Prostate gland (tissue), 2 donors: Measurements from ENCODE around the gene TCF4. TPM values are rescaled to one million over a fixed set of nuclear protein-coding genes. Genes with fewer than 3 reads are reported as not detected.

Experiments
- DNase-seq: peaks from one replicate; pipeline ENCODE4 v3.0.0-alpha.2; 2019; ENCODE audit warnings: low spot score
- H3K27ac ChIP-seq, 2 donors: fragments of 200-600 bp; sonication (generic); 2 replicates each; pipeline ENCODE4 v1.5.1; 2017 to 2019
- H3K27me3 ChIP-seq: fragments of 200-600 bp; sonication (generic); replicated peaks from 2 replicates; pipeline ENCODE4 v1.5.1; 2019; ENCODE audit not compliant: insufficient read depth
- H3K36me3 ChIP-seq, 2 donors: fragments of 200-600 bp; sonication (generic); 1 replicate in 1 of 2; 2 replicates in 1 of 2; pipeline versions ENCODE4 v1.5.1 to v1.8.1; 2017 to 2019
- H3K4me1 ChIP-seq: fragments of 200-600 bp; sonication (generic); replicated peaks from 2 replicates; pipeline ENCODE4 v1.5.1; 2019
- H3K4me3 ChIP-seq, 2 donors: fragments of 200-600 bp; sonication (generic); 2 replicates each; pipeline ENCODE4 v1.5.1; 2017 to 2019
- H3K9me3 ChIP-seq: fragments of 200-600 bp; sonication (generic); 2 replicates; pipeline ENCODE4 v1.5.1; 2017
- POLR2A ChIP-seq: fragments of 450-650 bp; IDR thresholded peaks from one replicate; pipeline ENCODE4 v1.6.1; 2016; ENCODE audit warnings: antibody characterized with exemption, mild to moderate bottlenecking
- POLR2AphosphoS5 ChIP-seq: sonication (generic); formaldehyde crosslinking; IDR thresholded peaks from one replicate; pipeline ENCODE4 v1.6.1; 2017; ENCODE audit warnings: antibody characterized with exemption
- WGBS: methylation state at CpG from one replicate; pipeline ENCODE4 v1.1.5; 2018; 5-methylcytosine and 5-hydroxymethylcytosine counted together
- intact Hi-C: fragments of 100-400 bp; cut with DNase I; formaldehyde crosslinking; loops from one replicate; pipeline ENCODE4 v1.14.2; 2022
- total RNA-seq, 2 donors: library from RNA; depleted of rRNA; stranded (reverse); fragments of >200 nt; gene quantifications; one replicate each; pipeline ENCODE4 v1.1.0, GENCODE V29; 2016
- TF ChIP-seq, protein P1 (sequence below), 4 experiments: fragments of 200-600 bp in 2 of 4; fragments of 450-650 bp in 2 of 4; sonication (generic) in 2 of 4; IDR thresholded peaks; 1 replicate in 3 of 4; 2 replicates in 1 of 4; pipeline ENCODE4 v1.5.1; 2016 to 2019; ENCODE audit warnings: antibody characterized with exemption in 4 of 4, mild to moderate bottlenecking in 2 of 4, moderate library complexity in 2 of 4

Gene TCF4
- total RNA-seq, 2 donors from 2014 or later = 29.8 to 87.2 TPM

DNA sequence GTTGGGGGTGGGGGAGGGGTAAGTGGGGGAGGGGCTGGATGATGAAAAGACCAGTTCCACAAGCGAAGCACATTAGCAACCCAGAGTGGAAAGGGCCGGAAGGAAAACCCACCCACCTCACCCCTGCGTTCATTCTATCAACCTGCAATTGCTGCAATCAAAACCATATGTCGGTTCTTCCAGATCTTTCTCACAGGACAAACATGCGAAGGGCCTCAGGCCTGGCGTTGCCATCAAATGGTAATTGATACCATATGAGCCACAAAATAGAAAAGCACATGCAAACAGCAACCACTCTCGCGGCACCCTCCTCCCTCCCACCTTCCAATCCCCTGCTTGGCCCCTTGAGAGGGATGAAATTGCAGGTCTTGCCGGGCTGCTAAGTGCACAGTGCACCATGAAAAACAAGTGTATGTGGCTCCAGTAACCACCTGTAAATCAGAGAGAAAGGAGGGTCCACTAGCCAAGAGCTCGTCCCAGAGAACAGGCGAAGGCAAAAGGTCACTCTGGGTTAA is 287.5 kb downstream of the TCF4 start:
- no peaks in the 10 kb centered on the region for H3K27me3 ChIP-seq
- no peak for DNase-seq
- H3K36me3 ChIP-seq = no peaks in the 10 kb centered on the region
- no peaks in the 10 kb centered on the region for H3K9me3 ChIP-seq
- TF ChIP-seq, protein P1, sequence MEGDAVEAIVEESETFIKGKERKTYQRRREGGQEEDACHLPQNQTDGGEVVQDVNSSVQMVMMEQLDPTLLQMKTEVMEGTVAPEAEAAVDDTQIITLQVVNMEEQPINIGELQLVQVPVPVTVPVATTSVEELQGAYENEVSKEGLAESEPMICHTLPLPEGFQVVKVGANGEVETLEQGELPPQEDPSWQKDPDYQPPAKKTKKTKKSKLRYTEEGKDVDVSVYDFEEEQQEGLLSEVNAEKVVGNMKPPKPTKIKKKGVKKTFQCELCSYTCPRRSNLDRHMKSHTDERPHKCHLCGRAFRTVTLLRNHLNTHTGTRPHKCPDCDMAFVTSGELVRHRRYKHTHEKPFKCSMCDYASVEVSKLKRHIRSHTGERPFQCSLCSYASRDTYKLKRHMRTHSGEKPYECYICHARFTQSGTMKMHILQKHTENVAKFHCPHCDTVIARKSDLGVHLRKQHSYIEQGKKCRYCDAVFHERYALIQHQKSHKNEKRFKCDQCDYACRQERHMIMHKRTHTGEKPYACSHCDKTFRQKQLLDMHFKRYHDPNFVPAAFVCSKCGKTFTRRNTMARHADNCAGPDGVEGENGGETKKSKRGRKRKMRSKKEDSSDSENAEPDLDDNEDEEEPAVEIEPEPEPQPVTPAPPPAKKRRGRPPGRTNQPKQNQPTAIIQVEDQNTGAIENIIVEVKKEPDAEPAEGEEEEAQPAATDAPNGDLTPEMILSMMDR (IDR thresholded peaks at IDR 0.05) = no peak
- TF ChIP-seq POLR2AphosphoS5 (no peak), POLR2A (no peak)
- H3K4me3 ChIP-seq = no peak overlapping the region
- H3K4me1 ChIP-seq = no peaks in the 10 kb centered on the region
- intact Hi-C loops = no loop called here
- no peak overlapping the region for H3K27ac ChIP-seq
- WGBS = 84% methylated on average over 11 of the region's 11 CpGs

- TF ChIP-seq POLR2AphosphoS5 = no peak
- TF ChIP-seq, protein P1 (IDR thresholded peaks at IDR 0.05) = no peak
- no peak for TF ChIP-seq POLR2A
- Histone ChIP-seq H3K27me3 (no peaks in the 10 kb centered on the region), H3K36me3 (no peaks in the 10 kb centered on the region), H3K9me3 (no peaks in the 10 kb centered on the region), H3K4me1 (no peaks in the 10 kb centered on the region), H3K27ac (no peak overlapping the region), H3K4me3 (no peak overlapping the region)
- DNase-seq = no peak
- intact Hi-C loops = no loop called here
- WGBS = 85% methylated on average over 3 of the region's 3 CpGs
Observed at GRCh38 chr18:55296778-55297177, 291.2 kb downstream of the TCF4 start.

- intact Hi-C loops = no loop called here
- no peak for DNase-seq
- Histone ChIP-seq H3K9me3 (no peaks in the 10 kb centered on the region), H3K27me3 (no peaks in the 10 kb centered on the region), H3K4me1 (no peaks in the 10 kb centered on the region), H3K27ac (no peak overlapping the region), H3K4me3 (no peak overlapping the region), H3K36me3 (no peaks in the 10 kb centered on the region)
- no peak for TF ChIP-seq POLR2A
- TF ChIP-seq POLR2AphosphoS5 = no peak
- TF ChIP-seq, protein P1 (IDR thresholded peaks at IDR 0.05) = no peak
- WGBS = 70% methylated on average over 2 of the region's 2 CpGs
Observed at GRCh38 chr18:55296115-55296514, 291.9 kb downstream of the TCF4 start.

DNA sequence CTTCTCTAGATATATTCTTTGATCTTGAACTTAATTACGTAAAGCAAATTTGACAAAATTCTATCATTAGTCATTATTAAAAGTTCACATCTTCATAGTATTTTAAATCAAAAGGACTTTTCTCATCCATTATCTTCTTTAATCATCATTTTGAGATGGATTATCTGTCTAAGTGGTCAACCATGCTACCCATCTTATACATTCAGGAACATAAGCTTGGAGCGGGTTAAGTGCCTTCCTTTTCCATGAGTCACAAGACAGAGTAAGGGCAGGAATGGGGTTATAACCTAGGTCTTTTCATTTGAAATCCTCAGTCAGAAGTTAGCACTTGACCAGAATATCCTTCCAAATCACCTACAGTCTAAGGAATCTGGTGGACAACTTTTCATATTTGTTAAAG is 297.1 kb downstream of the TCF4 start:
- H3K4me3 ChIP-seq = no peak overlapping the region
- DNase-seq = no peak
- intact Hi-C loops = no loop called here
- no peaks in the 10 kb centered on the region for H3K27me3 ChIP-seq
- H3K36me3 ChIP-seq = no peaks in the 10 kb centered on the region
- no peak overlapping the region for H3K27ac ChIP-seq
- no peaks in the 10 kb centered on the region for H3K4me1 ChIP-seq
- H3K9me3 ChIP-seq = no peaks in the 10 kb centered on the region
- WGBS = 94% methylated on average over 2 of the region's 2 CpGs
- TF ChIP-seq POLR2AphosphoS5 (no peak), POLR2A (no peak)
- TF ChIP-seq, protein P1 (IDR thresholded peaks at IDR 0.05) = no peak

GRCh38 chr18:55289775-55290174 is 298.2 kb downstream of the TCF4 start:
- Histone ChIP-seq H3K27ac (no peak overlapping the region), H3K36me3 (no peaks in the 10 kb centered on the region), H3K4me1 (no peaks in the 10 kb centered on the region), H3K27me3 (no peaks in the 10 kb centered on the region), H3K9me3 (no peaks in the 10 kb centered on the region), H3K4me3 (no peak overlapping the region)
- DNase-seq = no peak
- intact Hi-C loops = no loop called here
- WGBS = 60% methylated on average over 2 of the region's 2 CpGs
- TF ChIP-seq, protein P1 (IDR thresholded peaks at IDR 0.05) = no peak
- TF ChIP-seq POLR2A (no peak), POLR2AphosphoS5 (no peak)
